HepG2 (cell line): ENCODE data around the gene TLR5. TPM values are rescaled to one million over a fixed set of nuclear protein-coding genes. Genes with fewer than 3 reads are reported as not detected.

Experiments
- ARID5B ChIP-seq: IDR thresholded peaks from 2 replicates; pipeline ENCODE4 v1.4.0; 2020; ENCODE audit warnings: mild to moderate bottlenecking, missing genetic modification reagents
- ERF ChIP-seq: IDR thresholded peaks from 2 replicates; pipeline ENCODE4 v1.6.1; 2018; ENCODE audit warnings: missing biosample characterization, missing genetic modification reagents
- ESRRA ChIP-seq: sonication (generic); formaldehyde crosslinking; IDR thresholded peaks from 2 replicates; pipeline ENCODE4 v1.5.1; 2020; ENCODE audit warnings: mild to moderate bottlenecking, low read depth, missing genetic modification reagents
- FOSL2 ChIP-seq: sonication (generic); formaldehyde crosslinking; IDR thresholded peaks from 2 replicates; pipeline ENCODE4 v1.4.0; 2020; ENCODE audit warnings: missing genetic modification reagents
- HOXA3 ChIP-seq: sonication (generic); formaldehyde crosslinking; IDR thresholded peaks from 2 replicates; pipeline ENCODE4 v1.5.0; 2020; ENCODE audit warnings: missing genetic modification reagents
- IRF2 ChIP-seq: IDR thresholded peaks from 2 replicates; pipeline ENCODE4 v1.6.1; 2018; ENCODE audit warnings: missing genetic modification reagents, missing compliant biosample characterization
- MAX ChIP-seq: IDR thresholded peaks from 2 replicates; pipeline ENCODE4 v1.6.1; 2012; ENCODE audit warnings: inconsistent platforms
- PITX1 ChIP-seq: sonication (generic); formaldehyde crosslinking; IDR thresholded peaks from 2 replicates; pipeline ENCODE4 v1.5.1; 2020; ENCODE audit warnings: mild to moderate bottlenecking, missing genetic modification reagents
- RARA ChIP-seq: IDR thresholded peaks from 2 replicates; pipeline ENCODE4 v1.6.1; 2016; ENCODE audit warnings: missing genetic modification reagents, missing compliant biosample characterization
- RNF2 ChIP-seq: fragments of 450-650 bp; conservative IDR thresholded peaks from 2 replicates; pipeline ENCODE4 v1.6.1; 2016; ENCODE audit warnings: low read depth
- SALL1 ChIP-seq: sonication (generic); formaldehyde crosslinking; IDR thresholded peaks from 2 replicates; pipeline ENCODE4 v1.8.0; 2022; ENCODE audit warnings: mild to moderate bottlenecking, missing genetic modification reagents
- SAP130 ChIP-seq: IDR thresholded peaks from 2 replicates; pipeline ENCODE4 v1.6.1; 2016; ENCODE audit warnings: low read depth
- SKIL ChIP-seq: sonication (generic); formaldehyde crosslinking; IDR thresholded peaks from 2 replicates; pipeline ENCODE4 v1.8.0; 2022; ENCODE audit warnings: missing genetic modification reagents, mild to moderate bottlenecking, moderate library complexity, borderline replicate concordance
- SOX13 ChIP-seq, 3 experiments: fragments of 450-650 bp in 1 of 3; sonication (generic) in 1 of 3; formaldehyde crosslinking in 1 of 3; IDR thresholded peaks in 2 of 3; conservative IDR thresholded peaks in 1 of 3; 2 replicates each; pipeline versions ENCODE4 v1.5.0 to v1.6.1; 2016 to 2020; ENCODE audit warnings: antibody characterized with exemption in 1 of 3, mild to moderate bottlenecking in 1 of 3, missing compliant biosample characterization in 1 of 3, missing genetic modification reagents in 1 of 3, moderate library complexity in 1 of 3
- TEAD3 ChIP-seq: optimal IDR thresholded peaks from 2 replicates; pipeline ENCODE3; 2016; ENCODE audit warnings: borderline replicate concordance
- THAP11 ChIP-seq: IDR thresholded peaks from 2 replicates; pipeline ENCODE4 v1.6.1; 2016; ENCODE audit warnings: missing biosample characterization, missing genetic modification reagents
- ZBTB34 ChIP-seq: sonication (generic); formaldehyde crosslinking; IDR thresholded peaks from 2 replicates; pipeline ENCODE4 v1.8.0; 2022; ENCODE audit warnings: mild to moderate bottlenecking, missing genetic modification reagents
- ZFP36 ChIP-seq: fragments of 150-350 bp; IDR thresholded peaks from 2 replicates; pipeline ENCODE4 v1.6.1; 2018; ENCODE audit warnings: borderline replicate concordance, low read length, low read depth; ENCODE audit not compliant: partially characterized antibody
- ZKSCAN1 ChIP-seq: fragments of 150-350 bp; IDR thresholded peaks from 2 replicates; pipeline ENCODE4 v1.6.1; 2014; ENCODE audit warnings: low read length
- ZMYM4 ChIP-seq: sonication (generic); formaldehyde crosslinking; IDR thresholded peaks from 2 replicates; pipeline ENCODE4 v1.8.1; 2023; ENCODE audit warnings: mild to moderate bottlenecking, missing genetic modification reagents
- ZNF234 ChIP-seq: sonication (generic); formaldehyde crosslinking; conservative IDR thresholded peaks from 2 replicates; pipeline ENCODE4 v1.5.1; 2020; ENCODE audit warnings: mild to moderate bottlenecking, missing genetic modification reagents
- ZNF510 ChIP-seq: sonication (generic); formaldehyde crosslinking; IDR thresholded peaks from 2 replicates; pipeline ENCODE4 v1.4.0; 2020; ENCODE audit warnings: low read depth, mild to moderate bottlenecking, missing genetic modification reagents
- ZNF562 ChIP-seq: sonication (generic); formaldehyde crosslinking; IDR thresholded peaks from 2 replicates; pipeline ENCODE4 v1.8.0; 2022; ENCODE audit warnings: missing genetic modification reagents, borderline replicate concordance
- ZNF614 ChIP-seq: IDR thresholded peaks from 2 replicates; pipeline ENCODE4 v1.6.1; 2018; ENCODE audit warnings: missing biosample characterization, missing genetic modification reagents, inconsistent platforms, borderline replicate concordance
- polyA plus RNA-seq, 8 experiments: library from polyadenylated mRNA; depleted of rRNA in 3 of 8; stranded (reverse) in 7 of 8; unstranded in 1 of 8; fragments of >200 nt; fragmentation: Illumina TruSeq in 4 of 8; extraction: Trizol in 4 of 8; gene quantifications; 2 replicates each; pipeline versions ENCODE4 v1.2.1 to v1.2.3, GENCODE V29; 2011 to 2016; ENCODE audit warnings: low read depth in 4 of 8, missing spikeins in 1 of 8, mixed read lengths in 1 of 8; ENCODE audit not compliant: insufficient read depth in 1 of 8
- total RNA-seq, 5 experiments: library from RNA; depleted of rRNA; stranded (reverse); fragments of >200 nt; fragmentation: Illumina TruSeq; extraction: Trizol; gene quantifications; 2 replicates each; pipeline ENCODE4 v1.2.3, GENCODE V29; 2016; ENCODE audit warnings: low read depth in 1 of 5

The TLR5 gene
- total and polyA plus RNA-seq, 2 of the 13 experiments (the other 11 are each of a cell fraction or from before 2014, with no cell fraction given) = not detected

- TF ChIP-seq ZNF562 (CRISPR knock-in tag) = no peak
- no peak for TF ChIP-seq ZBTB34 (CRISPR knock-in tag)
- TF ChIP-seq SOX13 (IDR thresholded peaks at IDR 0.05) = no peak
- peak in 1 of 2 experiments; percentile 54; a peak in 1 of 4 replicates for TF ChIP-seq SOX13 (CRISPR knock-in tag; conservative IDR thresholded peaks at IDR 0.05 in 1 of 2, IDR thresholded peaks at IDR 0.05 in 1 of 2)
- TF ChIP-seq SAP130 (CRISPR knock-in tag) = peak; percentile 49
- peak; percentile 53; the same call in 1 of the 2 replicates for TF ChIP-seq IRF2 (CRISPR knock-in tag)
- TF ChIP-seq RNF2 = 0 out of 2 replicates have a peak, but pooled peaks have one; percentile 37
- 0 out of 2 replicates have a peak, but pooled peaks have one; percentile 33 for TF ChIP-seq ERF (CRISPR knock-in tag)
- TF ChIP-seq ARID5B = peak; percentile 81
- TF ChIP-seq ZMYM4 (CRISPR knock-in tag) = 0 out of 2 replicates have a peak, but pooled peaks have one; percentile 31
- no peak for TF ChIP-seq ZKSCAN1
- TF ChIP-seq TEAD3 = peak; percentile 96
- peak; percentile 44; the same call in 1 of the 2 replicates for TF ChIP-seq SALL1 (CRISPR knock-in tag)
- peak; percentile 28; the same call in 1 of the 2 replicates for TF ChIP-seq THAP11 (CRISPR knock-in tag)
- peak; percentile 96 for TF ChIP-seq RARA (CRISPR knock-in tag)
- TF ChIP-seq FOSL2 (CRISPR knock-in tag) = peak; percentile 38
- 0 out of 2 replicates have a peak, but pooled peaks have one; percentile 22 for TF ChIP-seq PITX1 (CRISPR knock-in tag)
- peak; percentile 57; the same call in 1 of the 2 replicates for TF ChIP-seq SKIL (CRISPR knock-in tag)
- TF ChIP-seq ZNF510 (CRISPR knock-in tag) = no peak
- TF ChIP-seq ZFP36 = no peak
- 0 out of 2 replicates have a peak, but pooled peaks have one; percentile 47 for TF ChIP-seq ESRRA (CRISPR knock-in tag)
- peak; percentile 23; the same call in 1 of the 2 replicates for TF ChIP-seq HOXA3
- TF ChIP-seq ZNF234 = no peak
- peak; percentile 38; the same call in 1 of the 2 replicates for TF ChIP-seq MAX
- TF ChIP-seq ZNF614 (CRISPR knock-in tag) = 0 out of 2 replicates have a peak, but pooled peaks have one; percentile 45
Observed at GRCh38 chr1:223177681-223178080, 34.6 kb upstream of the TLR5 start (continued).
